H1 (cell line): ENCODE measurements around the gene NPHP4. TPM values are rescaled to one million over a fixed set of nuclear protein-coding genes. Genes with fewer than 3 reads are reported as not detected.

Experiments used
- HDAC6 ChIP-seq: IDR thresholded peaks from one replicate; pipeline ENCODE4 v1.7.1; 2012; ENCODE audit warnings: low read depth, mild to moderate bottlenecking, inconsistent platforms, low read length, moderate library complexity
- RNF2 ChIP-seq: fragments of 200-900, 300-1000 bp; sonication (generic); IDR thresholded peaks from 2 replicates; pipeline ENCODE4 v1.7.1; 2016; ENCODE audit warnings: borderline replicate concordance, low read depth, mild to moderate bottlenecking, antibody characterized with exemption, low read length; ENCODE audit not compliant: poor library complexity, severe bottlenecking; ENCODE audit errors: missing control alignments
- polyA plus RNA-seq, 7 experiments: library from polyadenylated mRNA; depleted of rRNA in 3 of 7; stranded (reverse) in 5 of 7; unstranded in 2 of 7; fragments of >200 nt in 5 of 7; fragments of 200-250 nt in 2 of 7; gene quantifications; 1 replicate in 5 of 7; 2 replicates in 1 of 7; 4 replicates in 1 of 7; pipeline versions ENCODE4 v1.2.1 to v1.2.3, GENCODE V29; 2011 to 2013; ENCODE audit warnings: missing spikeins in 2 of 7, mixed read lengths in 2 of 7
- total RNA-seq: library from RNA; stranded (reverse); fragmentation: NEBNext Ultra II Directional; extraction: Animal tissue kit (Norgen Biotek cat#: 25700); gene quantifications from 2 replicates; pipeline ENCODE4 v1.2.1, GENCODE V29; 2021
- TF ChIP-seq, protein P1 (sequence below): IDR thresholded peaks from 2 replicates; pipeline ENCODE4 v1.6.1; 2012; ENCODE audit warnings: inconsistent platforms

Gene NPHP4
- total and polyA plus RNA-seq, 2 of the 8 experiments (the other 6 are each of a cell fraction or from before 2014, with no cell fraction given), result 5.8 to 14.0 TPM

DNA sequence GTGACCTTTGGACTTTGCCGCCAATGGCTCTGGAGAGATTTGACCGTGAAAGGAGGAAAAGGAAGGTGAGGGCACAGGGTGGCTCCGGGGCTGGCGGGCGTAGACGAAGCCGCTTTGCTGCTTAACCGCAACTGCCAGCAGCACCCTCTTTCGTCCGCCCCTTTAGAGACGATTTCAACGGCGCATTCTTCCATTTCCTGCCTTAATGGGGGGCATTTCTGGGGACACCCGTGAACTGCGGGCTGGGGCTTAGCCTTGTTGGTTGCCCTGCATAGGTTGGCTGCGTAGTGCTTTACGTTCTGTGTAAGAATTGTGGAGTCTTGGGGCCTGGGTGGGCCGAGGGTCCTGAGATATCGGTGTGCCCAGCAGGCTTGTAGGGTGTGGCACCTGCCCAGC, 6.7 kb upstream of the NPHP4 start (continued):
- TF ChIP-seq RNF2 (no peak), HDAC6 (no peak)
- TF ChIP-seq, protein P1, sequence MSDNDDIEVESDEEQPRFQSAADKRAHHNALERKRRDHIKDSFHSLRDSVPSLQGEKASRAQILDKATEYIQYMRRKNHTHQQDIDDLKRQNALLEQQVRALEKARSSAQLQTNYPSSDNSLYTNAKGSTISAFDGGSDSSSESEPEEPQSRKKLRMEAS, result no peak
